C4-2B (cell line): Measurements from ENCODE around the gene PRPF38B.

ENCODE experiments used
- H3K27ac ChIP-seq: fragments of 450-650 bp; 2 replicates; pipeline ENCODE4 v1.5.1; 2017
- ZFX ChIP-seq: fragments of 450-650 bp; IDR thresholded peaks from 2 replicates; pipeline ENCODE4 v1.6.1; 2017
- TF ChIP-seq, protein P1 (sequence below): fragments of 450-650 bp; conservative IDR thresholded peaks from 2 replicates; pipeline ENCODE4 v1.5.1; 2017; ENCODE audit warnings: mild to moderate bottlenecking

The PRPF38B gene

DNA sequence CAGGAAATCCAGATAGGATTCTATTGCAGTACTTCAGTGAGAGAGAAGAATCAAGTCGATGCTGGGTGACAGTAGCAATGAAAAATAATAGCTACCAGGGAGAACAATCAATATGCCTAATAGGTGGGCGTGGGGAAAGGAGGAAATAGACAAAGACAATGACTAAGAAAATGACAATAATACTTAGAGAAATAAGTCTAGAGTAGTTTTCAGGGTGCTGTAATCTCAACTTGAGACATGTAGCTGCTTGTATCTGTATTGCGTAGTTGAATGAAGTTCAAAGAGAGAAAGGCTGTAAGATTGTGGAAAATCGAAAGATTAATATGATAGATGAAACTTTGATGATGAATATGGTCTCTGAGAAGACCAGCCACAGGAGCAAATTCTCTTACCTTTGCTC is 57.0 kb downstream of the PRPF38B start:
- TF ChIP-seq, protein P1, sequence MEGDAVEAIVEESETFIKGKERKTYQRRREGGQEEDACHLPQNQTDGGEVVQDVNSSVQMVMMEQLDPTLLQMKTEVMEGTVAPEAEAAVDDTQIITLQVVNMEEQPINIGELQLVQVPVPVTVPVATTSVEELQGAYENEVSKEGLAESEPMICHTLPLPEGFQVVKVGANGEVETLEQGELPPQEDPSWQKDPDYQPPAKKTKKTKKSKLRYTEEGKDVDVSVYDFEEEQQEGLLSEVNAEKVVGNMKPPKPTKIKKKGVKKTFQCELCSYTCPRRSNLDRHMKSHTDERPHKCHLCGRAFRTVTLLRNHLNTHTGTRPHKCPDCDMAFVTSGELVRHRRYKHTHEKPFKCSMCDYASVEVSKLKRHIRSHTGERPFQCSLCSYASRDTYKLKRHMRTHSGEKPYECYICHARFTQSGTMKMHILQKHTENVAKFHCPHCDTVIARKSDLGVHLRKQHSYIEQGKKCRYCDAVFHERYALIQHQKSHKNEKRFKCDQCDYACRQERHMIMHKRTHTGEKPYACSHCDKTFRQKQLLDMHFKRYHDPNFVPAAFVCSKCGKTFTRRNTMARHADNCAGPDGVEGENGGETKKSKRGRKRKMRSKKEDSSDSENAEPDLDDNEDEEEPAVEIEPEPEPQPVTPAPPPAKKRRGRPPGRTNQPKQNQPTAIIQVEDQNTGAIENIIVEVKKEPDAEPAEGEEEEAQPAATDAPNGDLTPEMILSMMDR: no peak
- no peak overlapping the region for H3K27ac ChIP-seq

DNA sequence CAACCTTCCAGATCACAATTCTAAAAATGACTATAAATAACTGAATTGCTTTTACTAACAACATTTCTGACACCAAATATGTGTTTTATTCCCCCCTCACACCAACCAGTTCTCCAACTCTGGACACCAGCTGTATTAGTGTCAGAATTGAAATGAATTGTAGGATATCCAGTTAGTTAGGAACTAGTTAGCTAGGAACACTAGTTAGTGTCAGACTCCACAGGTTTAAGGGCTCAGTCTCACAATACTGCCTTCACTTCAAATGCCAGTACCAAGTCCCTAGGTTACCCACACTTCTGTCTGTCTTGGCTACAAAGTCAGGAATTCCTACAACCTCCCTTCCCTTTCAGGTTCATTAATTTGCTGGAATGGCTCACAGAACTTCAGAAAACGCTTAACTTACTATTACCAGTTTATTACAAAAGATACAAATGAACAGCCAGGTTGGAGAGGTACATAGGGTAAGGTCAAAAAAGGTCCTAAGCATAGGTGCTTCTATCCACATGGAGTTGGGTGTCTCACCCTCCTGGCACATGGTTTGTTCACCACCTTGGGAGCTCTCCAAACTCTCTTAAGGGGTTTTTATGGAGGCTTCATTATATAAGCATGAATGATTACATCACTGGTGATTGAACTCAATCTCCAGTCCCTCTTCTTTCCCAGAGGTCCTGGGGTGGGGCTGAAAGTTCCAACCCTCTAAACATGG is 58.5 kb downstream of the PRPF38B start:
- H3K27ac ChIP-seq: no peak overlapping the region
- TF ChIP-seq, protein P1: no peak
- TF ChIP-seq ZFX: no peak
